Suppressor macrophage treated with lipopolysaccharide for 1 hour (primary cell): Measurements from ENCODE around the gene STARD6.
"Not testable (repeated sequence)": the region's sequence is repeated elsewhere in the genome, so short reads cannot be mapped to it uniquely, and the experiment has no call there.

Experiments used
- DNase-seq, 3 donors: peaks; one replicate each; pipeline ENCODE4 v3.0.0-alpha.2; 2020 to 2022

Gene STARD6

DNA sequence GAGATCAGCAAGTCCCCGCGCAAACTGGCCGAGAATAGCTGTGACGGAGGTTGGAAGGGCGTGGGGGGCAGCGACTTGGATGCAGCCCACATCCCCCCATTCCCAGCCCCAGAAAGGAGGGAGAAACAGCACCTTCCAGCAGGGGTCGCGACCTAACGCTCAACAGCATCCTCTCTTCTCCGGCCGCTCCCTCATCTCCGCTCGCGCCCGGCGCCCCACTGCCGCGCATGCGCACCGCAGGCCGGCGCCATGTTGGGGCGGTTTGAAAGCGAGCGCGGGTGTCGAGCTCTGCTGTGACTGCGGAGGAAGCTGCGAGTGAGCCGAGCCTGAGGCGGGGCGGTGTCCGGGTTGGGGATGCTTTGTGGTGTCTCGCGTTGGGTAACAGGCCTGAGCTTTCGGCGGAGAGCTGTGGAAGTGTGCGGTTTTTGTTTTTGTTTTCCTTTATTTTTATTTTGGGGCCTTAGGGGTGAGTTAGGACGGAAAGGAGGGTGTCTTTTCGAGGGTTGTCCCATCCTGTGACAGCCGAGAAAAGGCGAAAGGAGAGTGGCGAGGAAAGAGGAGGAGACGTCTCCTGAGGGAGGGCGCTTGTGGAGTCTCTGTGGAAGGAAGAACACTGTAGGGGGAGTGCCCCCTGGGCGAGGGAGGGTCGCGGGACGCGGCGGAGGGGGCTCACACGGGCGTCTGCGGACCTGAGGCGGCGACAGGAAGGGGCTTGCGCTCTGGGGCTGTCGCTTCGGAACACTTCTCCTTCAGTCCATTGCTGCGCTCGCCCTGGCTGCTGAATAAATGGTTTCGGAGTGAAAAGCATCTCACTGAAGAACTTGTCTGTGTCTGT, at the start of gene STARD6, which contains the start of gene C18orf54:
Gene STARD6 (minus strand): TSS at position 199 of the 835 bp plus-strand sequence. CDS start 3,285 bp downstream, outside the sequence.
Gene C18orf54 (plus strand): TSS at position 247 of the 835 bp plus-strand sequence. CDS start 2,667 bp downstream, outside the sequence.
- DNase-seq = peak; percentile 93 to 96 (median 96)

DNA sequence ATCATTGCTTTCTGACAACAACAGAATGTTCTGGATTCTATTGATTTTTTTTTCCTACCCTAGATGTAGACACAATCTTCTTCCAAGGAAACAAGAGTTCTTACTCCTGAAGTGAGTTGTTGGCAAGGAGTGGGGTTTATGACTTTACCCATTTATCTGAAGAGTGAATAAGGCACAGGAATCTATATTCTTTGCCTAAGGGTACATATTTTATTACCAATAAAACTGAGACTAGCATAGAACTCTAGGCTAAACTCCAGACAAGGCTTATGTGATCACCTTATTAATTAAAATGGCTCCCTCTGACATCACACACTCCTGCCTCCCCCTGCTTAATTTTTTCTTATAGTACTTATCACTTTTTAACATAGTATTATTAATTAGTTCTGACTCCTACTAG, 47.6 kb upstream of the STARD6 start:
- no peak for DNase-seq

DNA sequence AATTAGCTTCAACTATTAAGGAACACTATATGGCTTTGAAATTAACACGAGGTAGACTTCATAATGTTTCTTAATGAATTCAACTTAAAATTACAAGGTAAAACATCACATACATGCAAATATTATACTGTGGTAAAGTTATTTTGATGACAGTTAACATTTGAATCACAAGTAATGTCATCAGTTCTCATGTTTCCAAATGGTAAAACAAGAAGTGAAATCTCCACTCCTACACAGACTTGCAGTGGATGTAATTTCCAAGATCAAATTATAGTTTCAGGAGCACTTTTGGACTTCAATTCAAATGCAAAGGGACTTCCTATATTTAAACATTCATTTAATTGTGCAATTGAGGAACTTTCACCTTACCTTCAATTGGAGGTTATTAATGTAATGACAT, 39.1 kb upstream of the STARD6 start:
- DNase-seq = peak; percentile 39 to 80 (median 76)

DNA sequence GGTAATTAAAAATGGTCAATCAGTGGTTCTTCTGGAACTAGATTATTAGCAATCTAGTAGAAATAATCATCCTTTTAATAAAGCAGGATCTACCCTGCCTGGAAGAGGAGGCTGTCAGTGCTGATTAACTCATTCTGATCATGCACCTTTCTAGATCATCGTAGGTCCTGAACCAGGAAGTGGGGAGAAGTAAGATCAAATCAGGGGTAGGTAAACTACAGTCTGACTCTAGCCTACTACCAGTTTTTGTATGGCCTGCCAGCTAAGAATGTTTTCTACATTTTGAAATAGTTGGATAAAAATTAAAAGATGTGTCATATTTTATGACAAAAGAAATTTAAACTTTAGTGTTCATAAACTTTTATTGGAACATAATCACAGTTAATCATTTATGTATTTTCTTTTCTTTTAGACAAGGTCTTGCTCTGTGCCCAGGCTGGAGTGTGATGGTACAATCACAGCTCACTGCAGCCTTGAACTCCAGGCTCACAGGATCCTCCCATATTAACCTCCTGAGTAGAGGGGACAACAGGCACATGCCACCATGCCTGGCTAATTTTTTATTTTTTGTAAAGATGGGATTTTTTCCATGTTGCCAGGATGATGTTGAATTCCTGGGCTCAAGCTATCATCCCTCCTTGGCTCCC, 36.1 kb upstream of the STARD6 start:
- no peak for DNase-seq

DNA sequence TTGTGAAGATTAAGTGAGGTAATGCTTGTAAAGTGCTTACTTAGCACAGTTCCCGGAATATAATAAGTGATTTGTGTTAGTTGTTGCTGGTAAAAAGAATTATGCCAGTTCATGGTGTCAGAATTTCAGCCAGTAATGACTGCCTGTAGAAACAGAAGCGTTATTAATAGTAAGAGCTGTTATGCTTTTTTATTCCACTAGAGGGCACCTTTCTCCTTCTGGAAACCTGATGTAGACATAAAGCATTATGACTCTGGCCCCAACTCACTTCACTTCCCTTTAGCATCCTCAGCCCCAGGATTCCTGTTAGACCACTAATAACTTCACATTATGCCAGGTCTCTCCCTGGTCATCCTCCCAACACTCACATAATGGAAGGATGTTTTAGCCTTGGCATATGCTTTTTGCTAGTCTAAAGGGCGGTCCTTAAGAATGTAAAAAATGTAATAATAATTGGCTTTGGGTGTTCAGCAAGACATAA, 34.9 kb upstream of the STARD6 start:
- DNase-seq = peak; percentile 80 to 93 (median 86)

GRCh38 chr18:54390838-54391237, 33.2 kb upstream of the STARD6 start:
- no peak for DNase-seq

DNA sequence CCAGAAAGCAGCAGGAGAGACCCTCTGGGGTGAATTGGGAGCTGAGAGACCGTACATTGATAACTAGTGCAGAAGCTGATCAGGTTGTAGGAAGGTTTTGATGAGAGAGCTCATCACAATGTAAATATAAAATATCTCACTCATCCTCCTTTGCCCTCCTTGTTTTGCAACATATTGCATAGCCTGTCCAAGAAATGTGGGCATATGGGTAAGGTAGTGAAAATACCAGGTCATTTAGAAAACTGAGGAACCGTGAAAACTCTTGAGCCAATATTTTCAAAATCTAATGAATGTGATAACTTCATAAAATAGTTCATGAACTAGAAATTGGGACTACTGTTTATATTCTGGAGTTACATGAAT, 31.5 kb upstream of the STARD6 start:
- DNase-seq = no peak

GRCh38 chr18:54388203-54389142, 30.8 kb upstream of the STARD6 start:
- peak; percentile 51 to 75 (median 56) for DNase-seq

DNA sequence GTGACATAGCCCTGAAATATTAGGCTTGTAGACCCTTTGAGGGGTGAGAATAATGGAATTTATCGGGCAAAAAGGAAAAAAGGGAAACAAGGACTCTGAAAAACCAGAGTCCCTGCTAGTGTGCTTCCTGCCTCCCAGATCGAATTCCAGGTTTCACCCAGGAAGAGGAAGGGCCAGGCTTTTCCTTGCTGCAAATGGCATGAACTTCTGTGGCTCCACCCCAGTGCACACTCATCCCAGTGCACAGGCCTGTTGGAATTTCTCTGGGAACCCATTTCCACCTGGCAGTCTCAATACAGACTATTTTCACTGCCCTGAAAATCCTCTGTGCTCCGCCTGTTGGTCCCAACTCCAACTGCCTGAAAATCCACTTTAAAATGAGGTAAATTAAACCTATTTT, 30.0 kb upstream of the STARD6 start:
- DNase-seq = no peak

DNA sequence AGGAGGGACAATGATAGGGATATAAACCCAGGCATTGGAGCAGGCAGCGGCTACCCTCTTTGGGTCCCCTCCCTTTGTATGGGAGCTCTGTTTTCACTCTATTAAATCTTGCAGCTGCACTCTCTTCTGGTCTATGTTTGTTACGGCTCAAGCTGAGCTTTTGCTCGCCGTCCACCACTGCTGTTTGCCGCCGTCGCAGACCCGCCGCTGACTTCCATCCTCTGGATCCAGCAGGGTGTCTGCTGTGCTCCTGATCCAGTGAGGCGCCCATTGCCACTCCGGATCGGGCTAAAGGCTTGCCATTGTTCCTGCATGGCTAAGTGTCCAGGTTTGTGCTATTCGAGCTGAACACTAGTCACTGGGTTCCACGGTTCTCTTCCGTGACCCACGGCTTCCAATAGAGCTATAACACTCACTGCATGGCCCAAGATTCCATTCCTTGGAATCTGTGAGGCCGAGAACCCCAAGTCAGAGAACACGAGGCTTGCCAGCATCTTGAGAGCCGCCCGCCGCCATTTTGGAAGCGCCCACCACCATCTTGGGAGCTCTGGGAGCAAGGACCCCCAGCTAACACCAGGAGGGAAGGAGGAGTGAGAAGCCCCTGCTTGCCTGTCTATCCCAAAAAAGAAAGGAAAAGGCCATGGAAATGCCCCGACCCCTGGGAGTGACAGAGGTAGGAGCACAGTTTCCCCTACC, 29.3 kb upstream of the STARD6 start:
- not testable (repeated sequence) for DNase-seq

GRCh38 chr18:54386043-54386442, 28.4 kb upstream of the STARD6 start:
- DNase-seq = no peak

- no peak for DNase-seq
These were observed 25.1 kb upstream of the STARD6 start for GRCh38 chr18:54382733-54383252.

GRCh38 chr18:54382076-54382475, 24.4 kb upstream of the STARD6 start:
- DNase-seq = no peak

GRCh38 chr18:54381640-54382039, 24.0 kb upstream of the STARD6 start:
- DNase-seq = no peak

GRCh38 chr18:54378057-54378456, 20.4 kb upstream of the STARD6 start:
- DNase-seq = no peak

- DNase-seq = no peak
These were observed 2.7 kb upstream of the STARD6 start for GRCh38 chr18:54360406-54360805.

- DNase-seq = no peak
These were observed 1.6 kb upstream of the STARD6 start for GRCh38 chr18:54359233-54359632.

- peak in 2 of 3 donors; percentile 22 to 33 for DNase-seq
These were observed 910 bp upstream of the STARD6 start for GRCh38 chr18:54358495-54359040.

DNA sequence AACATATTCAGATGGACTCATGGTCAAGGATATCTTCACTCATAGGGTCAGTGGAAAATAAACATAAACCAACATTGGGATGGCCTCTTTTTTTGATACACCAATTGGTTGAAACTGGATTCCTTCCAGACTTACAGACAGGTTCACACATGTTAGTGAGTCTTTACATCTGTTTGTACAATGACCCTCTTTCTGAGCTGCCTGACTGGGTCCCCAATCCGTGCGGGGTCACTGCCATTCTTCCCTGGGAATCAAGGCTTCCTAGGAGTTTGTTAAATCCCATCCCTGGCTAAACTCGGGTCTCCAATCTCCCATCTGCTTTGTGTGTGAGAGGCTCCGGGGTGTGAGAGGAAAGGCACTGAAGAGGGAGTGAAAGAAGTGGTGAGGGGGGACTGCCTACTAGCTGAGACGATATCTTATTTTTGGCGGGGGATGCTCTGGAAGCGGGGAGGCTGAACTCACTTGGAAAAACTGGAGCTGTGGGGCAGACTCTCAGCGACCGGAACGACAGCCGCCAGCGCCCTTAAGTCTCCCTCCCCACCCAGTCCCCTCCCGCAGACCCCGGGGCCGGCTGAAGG, 487 bp downstream of the STARD6 start:
- DNase-seq = no peak

GRCh38 chr18:54351186-54351585, 6.5 kb downstream of the STARD6 start:
- DNase-seq = no peak

DNA sequence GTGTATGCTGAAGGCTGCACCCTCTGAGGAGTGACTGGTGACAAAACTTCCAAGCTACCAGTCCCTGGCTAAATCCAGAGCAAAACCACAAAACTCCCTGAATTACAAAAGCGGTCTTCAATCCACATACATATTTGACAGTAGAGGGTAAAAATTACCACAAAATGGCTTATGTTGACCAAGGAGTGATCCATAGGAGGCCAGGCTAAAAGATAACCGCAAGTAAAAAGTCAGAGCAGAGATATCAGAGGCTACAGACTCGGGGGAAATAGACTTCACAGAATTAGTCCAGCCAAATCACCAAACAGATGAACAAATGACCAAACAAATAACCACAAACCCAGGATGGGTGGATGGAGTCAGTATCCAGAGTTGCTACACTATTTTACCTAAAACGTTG, 19.4 kb downstream of the STARD6 start:
- DNase-seq = no peak
